Effector memory CD4-positive, alpha-beta T cell (primary cell): ENCODE results near the gene HOXD10.

ENCODE experiments used
- DNase-seq, 3 donors: peaks; one replicate each; pipeline ENCODE4 v3.0.0-alpha.2; 2020
- H3K27ac ChIP-seq: 2 replicates; pipeline ENCODE4 v1.7.0; 2013; ENCODE audit warnings: mild to moderate bottlenecking, low read length, moderate library complexity; ENCODE audit not compliant: insufficient read depth, poor library complexity, severe bottlenecking
- H3K27me3 ChIP-seq: replicated peaks from 2 replicates; pipeline ENCODE4 v1.7.0; 2013; ENCODE audit warnings: mild to moderate bottlenecking, low read length; ENCODE audit not compliant: insufficient read depth, control insufficient read depth, poor library complexity, severe bottlenecking
- H3K36me3 ChIP-seq: 2 replicates; pipeline ENCODE4 v1.7.0; 2013; ENCODE audit warnings: mild to moderate bottlenecking, low read length, moderate library complexity; ENCODE audit not compliant: control insufficient read depth, insufficient read depth
- H3K4me1 ChIP-seq: 2 replicates; pipeline ENCODE4 v1.7.0; 2013; ENCODE audit warnings: low read length, mild to moderate bottlenecking; ENCODE audit not compliant: control insufficient read depth, insufficient read depth, poor library complexity, severe bottlenecking
- H3K4me3 ChIP-seq: 2 replicates; pipeline ENCODE4 v1.7.0; 2013; ENCODE audit warnings: low read length, low read depth, mild to moderate bottlenecking; ENCODE audit not compliant: insufficient read depth, poor library complexity, severe bottlenecking
- H3K9me3 ChIP-seq: 2 replicates; pipeline ENCODE4 v1.7.0; 2013; ENCODE audit warnings: mild to moderate bottlenecking, low read length, moderate library complexity; ENCODE audit not compliant: control insufficient read depth

The HOXD10 gene

DNA sequence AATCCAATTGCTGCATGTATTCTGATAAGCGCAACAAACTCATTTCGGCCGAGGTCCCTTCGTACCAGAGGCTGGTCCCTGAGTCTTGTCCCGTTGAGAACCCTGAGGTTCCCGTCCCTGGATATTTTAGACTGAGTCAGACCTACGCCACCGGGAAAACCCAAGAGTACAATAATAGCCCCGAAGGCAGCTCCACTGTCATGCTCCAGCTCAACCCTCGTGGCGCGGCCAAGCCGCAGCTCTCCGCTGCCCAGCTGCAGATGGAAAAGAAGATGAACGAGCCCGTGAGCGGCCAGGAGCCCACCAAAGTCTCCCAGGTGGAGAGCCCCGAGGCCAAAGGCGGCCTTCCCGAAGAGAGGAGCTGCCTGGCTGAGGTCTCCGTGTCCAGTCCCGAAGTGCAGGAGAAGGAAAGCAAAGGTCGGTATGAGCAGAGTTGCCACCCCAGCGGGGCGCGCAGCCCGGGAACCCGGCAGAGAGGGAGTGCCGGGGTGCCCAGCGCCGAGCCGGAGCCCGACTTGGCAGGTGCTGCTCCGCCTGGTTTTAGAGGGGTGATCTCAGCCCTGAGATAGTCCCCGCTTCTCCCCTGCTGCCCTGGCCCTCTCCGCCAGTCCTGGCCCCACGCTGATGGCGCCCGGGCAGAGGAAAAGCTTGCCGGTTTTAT lies 714 bp downstream of the HOXD10 start:
- Histone ChIP-seq H3K9me3 (no peaks in the 10 kb centered on the region), H3K27me3 (peaks cover 94% of the 10 kb centered on the region), H3K4me3 (no peak overlapping the region), H3K4me1 (peaks cover 5% of the 10 kb centered on the region), H3K36me3 (no peaks in the 10 kb centered on the region), H3K27ac (no peak overlapping the region)
- no peak for DNase-seq

DNA sequence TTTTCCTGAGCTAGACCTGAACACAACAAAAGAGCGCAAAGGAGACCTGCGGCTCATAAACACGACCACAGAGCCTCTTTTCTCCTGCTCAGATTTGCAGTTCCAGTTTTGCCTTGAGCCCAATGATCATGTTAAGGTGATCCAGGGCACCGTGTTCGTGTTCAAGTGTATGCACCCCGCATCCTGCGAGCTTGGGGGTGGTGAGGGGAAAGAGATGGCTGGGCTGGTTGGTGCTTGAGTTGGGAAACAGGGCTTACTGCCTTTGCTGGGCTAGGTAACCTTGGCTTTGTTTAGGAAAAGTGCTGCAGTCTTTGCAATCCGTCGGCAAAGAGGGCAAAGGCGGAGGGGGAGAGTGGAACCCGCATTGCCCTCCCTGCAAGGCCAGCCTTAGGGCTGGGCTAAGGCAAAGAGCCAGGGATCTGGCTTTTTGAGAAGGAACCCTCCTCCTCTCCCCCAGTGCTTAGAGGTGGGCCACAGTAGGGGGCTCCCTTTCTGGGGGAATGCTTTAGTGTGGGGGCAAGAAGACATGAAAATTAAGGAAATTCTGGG lies 1.3 kb downstream of the HOXD10 start:
- no peak overlapping the region for H3K27ac ChIP-seq
- H3K36me3 ChIP-seq: no peaks in the 10 kb centered on the region
- peaks cover 93% of the 10 kb centered on the region for H3K27me3 ChIP-seq
- no peaks in the 10 kb centered on the region for H3K9me3 ChIP-seq
- H3K4me3 ChIP-seq: no peak overlapping the region
- no peak for DNase-seq
- peaks cover 11% of the 10 kb centered on the region for H3K4me1 ChIP-seq

DNA sequence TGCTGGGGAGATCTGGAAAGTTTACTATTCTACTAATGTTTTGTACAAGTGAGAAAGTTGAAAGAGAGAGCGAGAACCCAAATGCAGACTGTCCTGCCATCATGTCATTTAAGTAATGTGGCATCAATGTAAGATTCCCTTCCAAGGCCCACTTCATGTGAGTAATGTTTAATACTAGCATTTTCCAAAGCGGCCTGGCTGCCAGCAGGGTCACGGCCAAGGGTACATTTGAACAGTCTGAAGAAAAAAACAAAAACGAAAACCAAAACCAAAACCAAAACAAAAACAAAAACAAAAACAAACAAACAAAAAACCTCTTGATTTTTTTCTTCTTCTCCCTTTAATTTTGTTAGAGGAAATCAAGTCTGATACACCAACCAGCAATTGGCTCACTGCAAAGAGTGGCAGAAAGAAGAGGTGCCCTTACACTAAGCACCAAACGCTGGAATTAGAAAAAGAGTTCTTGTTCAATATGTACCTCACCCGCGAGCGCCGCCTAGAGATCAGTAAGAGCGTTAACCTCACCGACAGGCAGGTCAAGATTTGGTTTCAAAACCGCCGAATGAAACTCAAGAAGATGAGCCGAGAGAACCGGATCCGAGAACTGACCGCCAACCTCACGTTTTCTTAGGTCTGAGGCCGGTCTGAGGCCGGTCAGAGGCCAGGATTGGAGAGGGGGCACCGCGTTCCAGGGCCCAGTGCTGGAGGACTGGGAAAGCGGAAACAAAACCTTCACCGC lies 2.2 kb downstream of the HOXD10 start:
- peaks cover 17% of the 10 kb centered on the region for H3K4me1 ChIP-seq
- no peak for DNase-seq

DNA sequence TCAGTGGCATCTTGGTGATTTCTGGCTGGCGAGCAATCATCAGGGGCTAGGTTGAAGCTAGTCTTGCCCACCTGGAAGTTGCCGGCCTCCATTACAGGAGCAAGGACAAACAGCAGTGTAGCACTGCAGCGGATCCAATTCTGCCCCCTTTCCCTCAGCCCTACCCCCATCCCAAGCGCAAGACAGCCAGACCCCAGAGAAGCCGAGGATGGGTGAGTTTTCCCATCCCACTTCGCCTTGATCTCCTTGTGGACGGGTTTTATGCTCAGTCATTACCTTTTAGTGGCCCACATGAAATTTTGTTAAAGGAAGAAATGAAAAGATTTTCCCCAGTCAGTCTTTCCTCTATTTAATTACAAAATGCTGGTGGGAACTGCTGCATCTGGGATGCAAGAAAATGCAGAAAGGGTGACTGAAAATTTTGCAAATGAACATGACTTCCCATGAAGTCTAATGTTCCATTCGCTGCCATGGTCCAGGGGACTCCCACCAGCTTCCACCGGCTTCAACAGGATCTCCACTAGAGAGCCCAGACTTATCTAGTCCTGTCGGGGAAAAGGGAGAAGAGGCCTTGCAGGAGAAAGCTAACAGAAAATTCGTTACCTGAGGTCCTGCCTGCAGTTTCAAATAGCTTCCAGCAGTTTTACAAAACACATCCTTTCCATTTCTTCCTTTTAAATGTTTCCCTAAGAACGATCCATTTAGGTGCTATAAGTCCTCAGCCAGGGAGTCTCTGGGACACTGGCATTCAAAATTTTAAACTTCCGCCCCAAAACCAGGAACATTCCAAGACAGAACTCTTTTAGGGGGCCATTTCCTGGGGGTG lies 4.0 kb downstream of the HOXD10 start:
- Histone ChIP-seq H3K36me3 (no peaks in the 10 kb centered on the region), H3K27me3 (peaks cover 94% of the 10 kb centered on the region), H3K4me1 (peaks cover 17% of the 10 kb centered on the region), H3K9me3 (no peaks in the 10 kb centered on the region), H3K27ac (no peak overlapping the region), H3K4me3 (no peak overlapping the region)
- no peak for DNase-seq

More for the DNA sequence above, 2.2 kb downstream of the HOXD10 start:
- Histone ChIP-seq H3K27me3 (peaks cover 93% of the 10 kb centered on the region), H3K36me3 (no peaks in the 10 kb centered on the region), H3K27ac (no peak overlapping the region), H3K9me3 (no peaks in the 10 kb centered on the region), H3K4me3 (no peak overlapping the region)

DNA sequence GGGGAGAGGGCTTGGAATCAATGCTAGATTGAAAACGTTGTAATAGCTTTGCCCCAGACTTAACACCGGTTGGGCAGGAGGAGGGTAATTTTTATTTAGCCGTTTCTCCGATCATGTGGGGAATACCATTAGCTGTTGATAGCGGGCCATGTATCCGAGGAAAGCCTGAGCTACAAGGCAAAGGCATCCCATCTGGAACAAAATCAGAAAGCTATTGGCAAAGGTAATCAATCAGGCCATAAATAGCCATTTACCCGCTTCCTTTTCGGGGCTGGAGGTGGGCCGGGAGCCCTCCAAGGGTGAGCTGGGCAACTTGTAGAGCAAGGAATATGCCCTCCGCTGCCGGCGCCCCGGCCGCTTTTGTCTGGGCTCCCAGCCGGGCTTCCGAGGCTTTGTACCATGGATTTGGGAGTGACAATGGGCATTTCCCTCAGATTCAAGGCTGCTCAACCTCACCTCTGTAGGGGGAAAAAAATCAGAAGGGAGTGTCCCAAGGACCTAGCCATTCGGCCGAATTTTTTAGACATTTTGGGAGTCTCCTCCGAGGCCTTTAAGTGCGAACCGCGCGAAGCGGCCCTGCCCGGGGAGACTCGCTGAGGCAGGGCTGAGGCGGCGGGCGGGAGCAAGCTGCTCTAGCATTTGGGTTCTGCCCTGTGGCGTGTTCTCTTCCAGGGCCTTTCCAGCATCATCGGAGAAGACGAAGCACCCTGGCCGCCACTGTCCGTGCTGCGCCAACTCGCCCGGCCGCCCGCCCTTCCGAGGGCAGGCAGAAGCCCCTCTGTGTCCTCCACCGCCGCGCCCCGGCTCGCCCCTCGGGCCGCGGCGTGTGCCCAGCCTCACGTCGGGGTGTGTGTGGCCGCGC lies 4.8 kb downstream of the HOXD10 start:
- Histone ChIP-seq H3K27me3 (peaks cover 93% of the 10 kb centered on the region), H3K4me3 (no peak overlapping the region), H3K4me1 (peaks cover 17% of the 10 kb centered on the region), H3K36me3 (no peaks in the 10 kb centered on the region), H3K9me3 (no peaks in the 10 kb centered on the region), H3K27ac (no peak overlapping the region)
- DNase-seq: no peak

GRCh38 chr2:176122052-176122682 lies 5.6 kb downstream of the HOXD10 start:
- H3K4me1 ChIP-seq: peaks cover 17% of the 10 kb centered on the region
- H3K36me3 ChIP-seq: no peaks in the 10 kb centered on the region
- peaks cover 92% of the 10 kb centered on the region for H3K27me3 ChIP-seq
- H3K9me3 ChIP-seq: no peaks in the 10 kb centered on the region
- no peak overlapping the region for H3K27ac ChIP-seq
- no peak for DNase-seq
- H3K4me3 ChIP-seq: peak overlapping the region; percentile 16

DNA sequence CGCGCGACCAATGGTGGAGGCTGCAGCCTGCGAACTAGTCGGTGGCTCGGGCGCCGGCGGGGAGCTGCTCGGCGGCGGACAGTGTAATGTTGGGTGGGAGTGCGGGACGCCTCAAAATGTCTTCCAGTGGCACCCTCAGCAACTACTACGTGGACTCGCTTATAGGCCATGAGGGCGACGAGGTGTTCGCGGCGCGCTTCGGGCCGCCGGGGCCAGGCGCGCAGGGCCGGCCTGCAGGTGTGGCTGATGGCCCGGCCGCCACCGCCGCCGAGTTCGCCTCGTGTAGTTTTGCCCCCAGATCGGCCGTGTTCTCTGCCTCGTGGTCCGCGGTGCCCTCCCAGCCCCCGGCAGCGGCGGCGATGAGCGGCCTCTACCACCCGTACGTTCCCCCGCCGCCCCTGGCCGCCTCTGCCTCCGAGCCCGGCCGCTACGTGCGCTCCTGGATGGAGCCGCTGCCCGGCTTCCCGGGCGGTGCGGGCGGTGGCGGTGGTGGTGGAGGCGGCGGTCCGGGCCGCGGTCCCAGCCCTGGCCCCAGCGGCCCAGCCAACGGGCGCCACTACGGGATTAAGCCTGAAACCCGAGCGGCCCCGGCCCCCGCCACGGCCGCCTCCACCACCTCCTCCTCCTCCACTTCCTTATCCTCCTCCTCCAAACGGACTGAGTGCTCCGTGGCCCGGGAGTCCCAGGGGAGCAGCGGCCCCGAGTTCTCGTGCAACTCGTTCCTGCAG lies 6.3 kb downstream of the HOXD10 start, which contains the start of gene HOXD9:
TSS of gene HOXD9 (plus strand) at position 37 of the 728 bp plus-strand sequence. CDS start at position 87, 50 bp downstream.
- Histone ChIP-seq H3K4me3 (peak within 1 kb of the TSS; percentile 16), H3K9me3 (no peaks in the 10 kb centered on the region), H3K27ac (no peak within 1 kb of the TSS), H3K27me3 (peaks cover 92% of the 10 kb centered on the region), H3K4me1 (peaks cover 17% of the 10 kb centered on the region), H3K36me3 (no peaks in the 10 kb centered on the region)
- no peak for DNase-seq

- no peak for DNase-seq
- no peak overlapping the region for H3K4me3 ChIP-seq
- H3K36me3 ChIP-seq: no peaks in the 10 kb centered on the region
- peaks cover 17% of the 10 kb centered on the region for H3K4me1 ChIP-seq
- H3K27me3 ChIP-seq: peaks cover 92% of the 10 kb centered on the region
- no peak overlapping the region for H3K27ac ChIP-seq
- H3K9me3 ChIP-seq: no peaks in the 10 kb centered on the region
Observed at GRCh38 chr2:176123411-176124109, 7.0 kb downstream of the HOXD10 start.
